H1 (cell line): ENCODE data around the gene SDC4.

ENCODE experiments used
- CEBPB ChIP-seq: IDR thresholded peaks from 2 replicates; pipeline ENCODE4 v1.6.1; 2012; ENCODE audit warnings: low read depth, low read length
- POLR2A ChIP-seq, 2 experiments: IDR thresholded peaks; 1 replicate in 1 of 2; 2 replicates in 1 of 2; pipeline ENCODE4 v1.6.1; 2011; ENCODE audit warnings: low read depth in 2 of 2, low read length in 2 of 2, mild to moderate bottlenecking in 2 of 2; ENCODE audit errors: control extremely low read depth in 1 of 2
- SIN3A ChIP-seq, 2 experiments: IDR thresholded peaks in 1 of 2; conservative IDR thresholded peaks in 1 of 2; 2 replicates each; pipeline ENCODE4 v1.6.1; 2011 to 2012; ENCODE audit warnings: low read length in 2 of 2, improper control_type of control experiment in 1 of 2, low read depth in 1 of 2, mild to moderate bottlenecking in 1 of 2
- ZNF274 ChIP-seq: IDR thresholded peaks from 2 replicates; pipeline ENCODE4 v1.7.0; 2012; ENCODE audit warnings: low read length, borderline replicate concordance; ENCODE audit errors: extremely low read depth

DNA sequence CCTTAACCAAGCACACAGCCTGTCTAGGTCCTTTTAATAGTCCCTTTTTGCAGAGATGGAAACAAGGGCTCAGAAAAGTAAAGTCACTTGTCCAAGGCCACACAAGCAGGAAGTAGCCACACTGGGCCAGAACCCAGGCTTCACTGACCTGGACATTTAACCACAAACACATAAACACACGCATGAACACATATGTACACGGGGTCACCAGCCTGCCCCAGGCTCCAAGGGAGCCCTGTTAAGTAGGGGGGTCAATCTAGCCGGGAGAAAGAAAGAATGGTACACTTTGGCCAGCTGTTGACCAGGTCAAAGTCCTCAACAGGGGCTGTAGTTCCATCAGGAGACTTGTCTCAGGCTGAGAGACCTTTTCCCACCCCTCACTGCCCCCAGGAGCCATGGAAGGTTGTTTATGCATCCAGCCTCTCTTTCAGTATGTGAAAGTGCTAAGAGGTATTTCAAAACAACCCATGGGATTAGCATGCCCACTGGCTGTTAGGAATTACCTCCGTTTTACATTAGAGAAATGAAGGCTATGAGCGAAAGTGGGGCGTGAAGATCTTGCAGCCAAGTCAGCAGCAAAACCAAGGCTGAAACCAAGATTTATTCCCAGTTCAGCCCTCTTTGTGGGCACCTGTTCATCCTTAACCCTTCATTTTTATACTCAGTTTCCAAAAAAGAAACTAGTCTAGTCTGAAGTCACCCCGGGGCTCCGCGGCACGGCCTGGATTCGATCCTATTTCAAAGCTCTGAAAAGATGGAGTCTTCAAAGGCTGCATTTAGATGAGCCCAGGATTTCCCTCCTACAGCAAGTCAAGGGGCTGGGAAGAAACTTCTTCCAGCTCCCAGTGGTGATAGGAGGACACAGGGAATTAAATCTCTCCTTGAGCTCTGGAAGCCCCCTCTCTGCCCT lies 9.8 kb downstream of the SDC4 start:
- TF ChIP-seq ZNF274 (no peak), POLR2A (IDR thresholded peaks at IDR 0.05; ENCODE audit: control extremely low read depth in 1 of 2, low read depth in 2 of 2, low read length in 2 of 2) (no peak), CEBPB (no peak), SIN3A (conservative IDR thresholded peaks at IDR 0.05 in 1 of 2, IDR thresholded peaks at IDR 0.05 in 1 of 2; ENCODE audit: low read depth in 1 of 2, low read length in 2 of 2) (no peak)
